NT2/D1 (cell line): Measurements from ENCODE around the gene RHOU.
"Not testable (repeated sequence)": the region's sequence is repeated elsewhere in the genome, so short reads cannot be mapped to it uniquely, and the experiment has no call there.

Experiments
- DNase-seq: peaks from one replicate; pipeline ENCODE4 v3.0.0-alpha.2; 2011; ENCODE audit warnings: low read depth, low spot score
- H3K27me3 ChIP-seq: 2 replicates; pipeline ENCODE4 v1.6.0; 2011; ENCODE audit warnings: mild to moderate bottlenecking; ENCODE audit not compliant: insufficient read length, insufficient read depth
- H3K36me3 ChIP-seq: 2 replicates; pipeline ENCODE4 v1.6.1; 2011; ENCODE audit warnings: mild to moderate bottlenecking, low read length, mixed read lengths; ENCODE audit not compliant: insufficient read depth, insufficient read length
- H3K4me1 ChIP-seq: 2 replicates; pipeline ENCODE4 v1.5.1; 2011; ENCODE audit not compliant: insufficient read depth, insufficient read length
- H3K4me3 ChIP-seq: 2 replicates; pipeline ENCODE4 v1.5.1; 2011; ENCODE audit warnings: low read depth; ENCODE audit not compliant: insufficient read length
- H3K9ac ChIP-seq: 2 replicates; pipeline ENCODE4 v1.6.0; 2011; ENCODE audit warnings: low read depth; ENCODE audit not compliant: insufficient read length
- H3K9me3 ChIP-seq: 2 replicates; pipeline ENCODE4 v1.5.1; 2011; ENCODE audit warnings: mild to moderate bottlenecking, low read length; ENCODE audit not compliant: insufficient read depth
- SUZ12 ChIP-seq: IDR thresholded peaks from 2 replicates; pipeline ENCODE4 v1.6.1; 2011; ENCODE audit not compliant: insufficient read length, insufficient read depth; ENCODE audit errors: extremely low read depth
- YY1 ChIP-seq: IDR thresholded peaks from 2 replicates; pipeline ENCODE4 v1.6.1; 2011; ENCODE audit not compliant: insufficient read length, insufficient read depth
- ZNF274 ChIP-seq: IDR thresholded peaks from 2 replicates; pipeline ENCODE4 v1.6.1; 2011; ENCODE audit warnings: mild to moderate bottlenecking, low read depth, low read length

Gene RHOU

GRCh38 chr1:228734881-228735801 lies at the start of gene RHOU:
RHOU (plus strand) TSS chr1:228735479; CDS start chr1:228735743, 264 bp downstream.
- Histone ChIP-seq H3K9me3 (no peaks in the 10 kb centered on the region), H3K4me3 (peak within 1 kb of the TSS; percentile 68), H3K27me3 (peaks cover 28% of the 10 kb centered on the region), H3K9ac (peak within 1 kb of the TSS; percentile 90), H3K36me3 (peaks cover 21% of the 10 kb centered on the region), H3K4me1 (no peaks in the 10 kb centered on the region)
- TF ChIP-seq ZNF274 (no peak), SUZ12 (no peak), YY1 (no peak)
- peak; percentile 38 for DNase-seq

- no peak overlapping the region for H3K4me3 ChIP-seq
- no peaks in the 10 kb centered on the region for H3K36me3 ChIP-seq
- no peaks in the 10 kb centered on the region for H3K9me3 ChIP-seq
- H3K27me3 ChIP-seq = no peaks in the 10 kb centered on the region
- no peaks in the 10 kb centered on the region for H3K4me1 ChIP-seq
- DNase-seq = no peak
- H3K9ac ChIP-seq = no peak overlapping the region
- no peak for TF ChIP-seq YY1
- no peak for TF ChIP-seq ZNF274
- no peak for TF ChIP-seq SUZ12
Measured at GRCh38 chr1:228687587-228687986, 47.7 kb upstream of the RHOU start.

GRCh38 chr1:228689255-228689654 lies 46.0 kb upstream of the RHOU start:
- no peak for DNase-seq
- H3K9me3 ChIP-seq = no peaks in the 10 kb centered on the region
- H3K4me1 ChIP-seq = no peaks in the 10 kb centered on the region
- no peaks in the 10 kb centered on the region for H3K36me3 ChIP-seq
- H3K9ac ChIP-seq = no peak overlapping the region
- no peaks in the 10 kb centered on the region for H3K27me3 ChIP-seq
- H3K4me3 ChIP-seq = no peak overlapping the region
- no peak for TF ChIP-seq SUZ12
- no peak for TF ChIP-seq YY1
- no peak for TF ChIP-seq ZNF274

GRCh38 chr1:228691211-228691610 lies 44.1 kb upstream of the RHOU start:
- no peaks in the 10 kb centered on the region for H3K27me3 ChIP-seq
- TF ChIP-seq ZNF274 = no peak
- TF ChIP-seq YY1 = no peak
- TF ChIP-seq SUZ12 = no peak
- no peak overlapping the region for H3K4me3 ChIP-seq
- no peaks in the 10 kb centered on the region for H3K36me3 ChIP-seq
- DNase-seq = no peak
- no peaks in the 10 kb centered on the region for H3K9me3 ChIP-seq
- no peak overlapping the region for H3K9ac ChIP-seq
- H3K4me1 ChIP-seq = no peaks in the 10 kb centered on the region

DNA sequence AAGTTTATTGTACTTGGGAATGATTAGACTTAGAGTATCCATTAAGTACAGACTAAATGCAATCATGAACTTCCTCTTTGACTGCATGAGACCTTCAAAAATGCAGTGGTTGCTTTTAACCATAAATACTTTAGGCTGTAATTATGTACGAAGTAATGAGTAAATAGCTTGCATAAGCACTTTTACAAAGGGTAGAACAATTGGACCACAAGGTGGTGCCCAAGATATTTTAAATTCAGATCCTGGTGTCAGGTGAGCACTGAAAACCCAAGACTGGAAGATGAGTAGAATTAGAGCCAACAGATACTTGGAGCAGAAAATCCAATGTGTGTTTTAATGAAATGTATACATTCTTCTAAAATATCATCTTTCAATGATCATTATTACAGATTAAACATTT lies 43.4 kb upstream of the RHOU start:
- no peaks in the 10 kb centered on the region for H3K27me3 ChIP-seq
- no peaks in the 10 kb centered on the region for H3K4me1 ChIP-seq
- H3K9ac ChIP-seq = no peak overlapping the region
- H3K9me3 ChIP-seq = no peaks in the 10 kb centered on the region
- peak; percentile 56 for DNase-seq
- no peaks in the 10 kb centered on the region for H3K36me3 ChIP-seq
- no peak overlapping the region for H3K4me3 ChIP-seq
- TF ChIP-seq SUZ12 (no peak), YY1 (no peak), ZNF274 (no peak)

DNA sequence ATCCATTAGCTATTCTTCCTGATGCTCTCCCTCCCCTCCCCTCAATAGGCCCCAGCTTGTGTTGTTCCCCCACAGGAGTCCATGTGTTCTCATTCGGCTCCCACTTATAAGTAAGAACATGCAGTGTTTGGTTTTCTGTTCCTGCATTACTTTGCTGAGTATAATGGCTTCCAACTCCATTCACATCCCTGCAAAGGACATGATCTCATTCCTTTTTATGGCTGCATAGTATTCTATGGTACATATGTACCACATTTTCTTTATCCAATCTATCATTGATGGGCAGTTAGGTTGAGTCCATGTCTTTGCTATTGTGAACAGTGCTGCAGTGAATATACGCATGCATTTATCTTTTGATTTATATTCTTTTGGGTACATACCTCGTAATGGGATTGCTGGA lies 40.8 kb upstream of the RHOU start:
- not testable (repeated sequence) for H3K36me3 ChIP-seq, H3K27me3 ChIP-seq, DNase-seq, H3K4me1 ChIP-seq, H3K9me3 ChIP-seq, H3K9ac ChIP-seq, H3K4me3 ChIP-seq

- H3K9me3 ChIP-seq = no peaks in the 10 kb centered on the region
- H3K4me3 ChIP-seq = no peak overlapping the region
- no peak overlapping the region for H3K9ac ChIP-seq
- no peaks in the 10 kb centered on the region for H3K36me3 ChIP-seq
- no peaks in the 10 kb centered on the region for H3K27me3 ChIP-seq
- TF ChIP-seq ZNF274 (no peak), SUZ12 (no peak), YY1 (no peak)
- no peak for DNase-seq
- H3K4me1 ChIP-seq = peaks cover 2% of the 10 kb centered on the region
Measured at GRCh38 chr1:228695015-228695955, 40.0 kb upstream of the RHOU start.
